Measurements from ENCODE around the gene CHKA. TPM values are rescaled to one million over a fixed set of nuclear protein-coding genes. Genes with fewer than 3 reads are reported as not detected.
A peak's percentile ranks its signal among the peaks of the same experiment; 100 is the strongest.

The CHKA gene
- total and polyA plus RNA-seq, 9 of the 15 experiments (the other 6 are each of a cell fraction or from before 2014, with no cell fraction given) = 3.6 to 37.0 (median 30.2) TPM

DNA sequence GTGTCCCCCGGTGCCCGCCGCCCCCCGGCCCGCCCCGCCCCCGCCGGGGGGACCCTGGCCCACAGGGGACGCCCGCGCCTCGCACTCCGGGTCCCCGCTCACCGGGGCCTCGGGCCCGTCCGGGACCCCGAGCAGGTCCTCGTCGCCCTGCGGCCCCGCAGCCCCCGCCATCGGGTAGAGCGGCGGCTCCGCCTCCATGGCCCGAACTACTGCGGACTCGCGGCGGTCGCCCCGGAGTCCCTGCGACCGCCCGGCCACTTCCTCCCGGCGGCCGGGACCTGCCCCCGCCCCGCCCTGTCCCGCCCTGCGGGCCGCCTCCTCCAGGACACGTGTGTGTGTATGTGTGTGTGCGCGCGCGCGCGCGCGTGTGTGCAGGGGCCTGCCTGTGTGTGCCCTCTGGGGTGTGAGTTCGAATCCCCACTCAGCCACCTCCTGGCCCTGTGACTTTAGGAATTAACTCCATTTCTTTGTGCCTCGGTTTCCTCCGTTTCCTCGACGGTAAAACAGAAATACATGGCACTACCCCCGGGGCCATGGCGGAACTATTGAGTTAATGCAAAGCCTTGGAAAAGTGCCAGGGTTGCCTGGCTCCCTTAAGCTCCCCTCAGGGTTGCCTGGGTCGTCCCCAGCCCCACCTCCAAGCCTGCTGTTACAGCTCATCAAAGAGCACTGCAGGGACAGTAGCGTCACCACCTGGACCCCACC lies 117.2 kb downstream of the CHKA start, which contains the start of gene UNC93B1 (continued):
- TF ChIP-seq XRCC5 (IDR thresholded peaks at IDR 0.05; ENCODE audit: low read depth, low read length) (no peak), SREBF1 (IDR thresholded peaks at IDR 0.05; ENCODE audit: borderline replicate concordance, low read depth, low read length) (no peak), CCNT2 (IDR thresholded peaks at IDR 0.05; ENCODE audit: borderline replicate concordance, extremely low read depth, insufficient read length, low read depth, low read length) (peak; percentile 80), CBX1 (IDR thresholded peaks at IDR 0.05; ENCODE audit: low read depth) (0 out of 2 replicates have a peak, but pooled peaks have one; percentile 20), ZNF699 (CRISPR knock-in tag; IDR thresholded peaks at IDR 0.05; ENCODE audit: insufficient replicate concordance) (no peak), JUND (IDR thresholded peaks at IDR 0.05; ENCODE audit: borderline replicate concordance, low read depth, low read length) (0 out of 2 replicates have a peak, but pooled peaks have one; percentile 45), JUND (tag; IDR thresholded peaks at IDR 0.05; ENCODE audit: borderline replicate concordance, low read depth, low read length) (no peak; the same call in 2 of the 3 replicates), CHAMP1 (IDR thresholded peaks at IDR 0.05) (no peak), MTF1 (CRISPR knock-in tag; IDR thresholded peaks at IDR 0.05; ENCODE audit: borderline replicate concordance) (no peak), MYC (IDR thresholded peaks at IDR 0.05; ENCODE audit: low read depth, low read length) (peak; percentile 92), MYC (CRISPR knock-in tag; IDR thresholded peaks at IDR 0.05; ENCODE audit: borderline replicate concordance, low read depth) (0 out of 2 replicates have a peak, but pooled peaks have one; percentile 56), BRCA1 (IDR thresholded peaks at IDR 0.05) (no peak), BRCA1 (CRISPR knock-in tag; IDR thresholded peaks at IDR 0.05) (no peak)
- TF ChIP-seq, protein P1, sequence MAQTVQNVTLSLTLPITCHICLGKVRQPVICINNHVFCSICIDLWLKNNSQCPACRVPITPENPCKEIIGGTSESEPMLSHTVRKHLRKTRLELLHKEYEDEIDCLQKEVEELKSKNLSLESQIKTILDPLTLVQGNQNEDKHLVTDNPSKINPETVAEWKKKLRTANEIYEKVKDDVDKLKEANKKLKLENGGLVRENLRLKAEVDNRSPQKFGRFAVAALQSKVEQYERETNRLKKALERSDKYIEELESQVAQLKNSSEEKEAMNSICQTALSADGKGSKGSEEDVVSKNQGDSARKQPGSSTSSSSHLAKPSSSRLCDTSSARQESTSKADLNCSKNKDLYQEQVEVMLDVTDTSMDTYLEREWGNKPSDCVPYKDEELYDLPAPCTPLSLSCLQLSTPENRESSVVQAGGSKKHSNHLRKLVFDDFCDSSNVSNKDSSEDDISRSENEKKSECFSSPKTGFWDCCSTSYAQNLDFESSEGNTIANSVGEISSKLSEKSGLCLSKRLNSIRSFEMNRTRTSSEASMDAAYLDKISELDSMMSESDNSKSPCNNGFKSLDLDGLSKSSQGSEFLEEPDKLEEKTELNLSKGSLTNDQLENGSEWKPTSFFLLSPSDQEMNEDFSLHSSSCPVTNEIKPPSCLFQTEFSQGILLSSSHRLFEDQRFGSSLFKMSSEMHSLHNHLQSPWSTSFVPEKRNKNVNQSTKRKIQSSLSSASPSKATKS (CRISPR knock-in tag; IDR thresholded peaks at IDR 0.05) = no peak
